Islet precursor cell (in vitro differentiated cells): ENCODE data around the gene NR2F1-AS1.
A peak's percentile ranks its signal among the peaks of the same experiment; 100 is the strongest.
"Not testable (repeated sequence)": the region's sequence is repeated elsewhere in the genome, so short reads cannot be mapped to it uniquely, and the experiment has no call there.

Source experiments
- DNase-seq: peaks from one replicate; pipeline ENCODE4 v3.0.0-alpha.2; 2018

Gene NR2F1-AS1

GRCh38 chr5:93423300-93423699, 157.7 kb downstream of the NR2F1-AS1 start:
- no peak for DNase-seq

DNA sequence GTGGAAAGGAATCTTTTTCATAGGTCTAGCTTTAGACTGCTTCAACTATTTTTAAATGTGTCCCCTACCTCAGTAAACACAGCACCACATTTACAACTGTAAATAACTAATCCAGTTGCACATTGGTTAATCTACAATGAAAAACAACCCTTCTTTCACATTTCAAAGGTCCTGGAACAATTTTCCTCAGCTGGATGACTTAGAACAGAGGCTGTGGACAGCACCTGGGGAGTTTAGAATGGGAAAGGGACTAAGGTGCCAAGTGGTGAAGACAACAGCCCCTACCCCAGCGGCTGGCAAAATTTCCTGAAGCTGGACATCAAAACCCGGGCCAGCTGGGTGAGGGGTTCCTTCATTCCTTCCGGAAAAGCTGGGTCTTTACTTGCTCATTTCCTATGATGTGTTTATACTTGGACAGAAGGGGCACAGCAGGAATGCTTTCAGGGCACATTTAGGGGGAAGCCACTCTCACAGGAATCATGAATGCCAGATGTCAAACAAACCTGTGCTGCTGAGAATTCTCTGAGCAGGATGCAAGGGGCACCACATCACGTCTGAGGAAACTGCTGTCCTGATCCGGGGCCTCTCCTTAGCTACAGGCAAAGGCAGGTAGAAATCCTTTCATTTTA, 158.3 kb downstream of the NR2F1-AS1 start:
- no peak for DNase-seq

DNA sequence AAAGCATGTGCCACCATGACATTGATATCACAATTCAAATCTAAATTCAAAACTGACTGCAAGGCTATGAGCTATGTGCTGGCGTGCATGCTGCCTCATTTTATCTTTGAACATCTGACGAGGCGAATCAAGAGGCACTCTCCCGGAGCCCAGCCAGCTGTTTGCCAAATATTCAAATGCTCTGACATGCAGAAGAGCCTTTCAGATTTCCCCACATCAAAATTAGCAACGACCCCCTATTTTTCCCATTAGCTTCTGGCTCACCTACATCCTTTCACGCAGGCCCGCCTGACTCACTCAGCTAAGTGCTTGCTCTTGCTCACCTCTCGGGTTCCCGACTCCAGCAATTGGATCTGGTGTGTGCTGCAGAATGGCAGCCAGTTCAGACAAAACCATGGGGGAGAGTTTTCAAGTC, 159.0 kb downstream of the NR2F1-AS1 start:
- peak; percentile 72 for DNase-seq

DNA sequence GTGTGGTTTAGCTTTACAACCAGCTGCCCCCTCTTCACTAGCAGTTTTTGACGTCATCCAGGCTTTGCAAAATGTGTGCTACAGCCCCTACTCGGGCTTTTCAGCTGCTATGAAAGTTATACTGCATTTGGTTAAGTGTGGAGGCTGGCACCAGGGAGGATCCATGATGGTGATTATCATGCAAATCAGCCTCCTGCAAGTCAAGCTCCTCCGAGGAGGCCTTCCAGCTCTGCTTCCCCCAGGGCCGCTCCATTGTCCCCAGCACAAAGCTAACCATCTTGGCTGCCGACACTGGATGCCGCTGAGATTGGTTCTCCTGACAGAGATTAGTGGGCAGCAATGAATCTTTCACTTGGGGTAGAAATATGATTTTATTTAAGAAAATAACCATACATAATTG, 159.6 kb downstream of the NR2F1-AS1 start:
- DNase-seq, result no peak

GRCh38 chr5:93417490-93417889, 163.5 kb downstream of the NR2F1-AS1 start:
- no peak for DNase-seq

GRCh38 chr5:93415819-93416218, 165.2 kb downstream of the NR2F1-AS1 start:
- no peak for DNase-seq

GRCh38 chr5:93411716-93412115, 169.3 kb downstream of the NR2F1-AS1 start:
- no peak for DNase-seq

- no peak for DNase-seq
These were observed 171.3 kb downstream of the NR2F1-AS1 start for GRCh38 chr5:93409691-93410090.

DNA sequence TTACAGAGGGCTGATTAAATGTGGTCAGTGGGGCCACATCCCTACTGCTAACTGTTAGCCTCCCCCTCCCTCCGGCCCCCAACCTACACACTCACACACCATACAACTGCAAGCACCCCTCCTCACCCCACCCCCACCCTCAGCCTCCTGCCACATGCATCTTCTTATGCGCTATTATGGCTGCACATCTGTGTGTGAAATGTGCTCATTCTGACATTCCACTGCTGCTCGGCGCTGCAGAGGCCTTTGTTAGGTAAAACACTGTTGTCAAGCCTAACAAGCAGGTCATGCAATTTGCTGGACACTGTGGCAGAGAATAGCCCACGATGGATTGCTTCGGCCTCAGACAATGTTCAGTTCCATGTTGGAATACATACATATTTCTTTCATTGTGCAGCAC, 173.6 kb downstream of the NR2F1-AS1 start:
- DNase-seq, result no peak

DNA sequence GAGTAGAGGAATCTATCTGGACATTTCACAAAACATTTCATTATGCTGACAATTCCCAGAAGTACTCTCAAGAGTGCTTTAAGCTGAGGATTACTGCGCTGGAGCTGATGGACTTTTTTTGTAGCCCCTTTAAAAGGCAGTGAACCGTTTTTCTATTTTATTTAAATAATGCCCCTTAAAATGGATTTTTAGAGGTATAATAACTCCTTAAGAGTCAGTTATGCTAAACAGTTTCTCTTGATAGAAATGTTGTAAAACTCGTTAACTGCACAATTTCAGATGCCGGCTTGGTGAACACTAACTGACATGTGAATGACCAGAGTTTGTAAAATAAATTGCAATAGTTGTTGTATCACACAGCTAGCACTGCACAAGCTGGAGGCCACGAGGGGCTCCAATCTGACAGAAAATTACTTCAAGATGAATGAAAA, 174.0 kb downstream of the NR2F1-AS1 start:
- no peak for DNase-seq

DNA sequence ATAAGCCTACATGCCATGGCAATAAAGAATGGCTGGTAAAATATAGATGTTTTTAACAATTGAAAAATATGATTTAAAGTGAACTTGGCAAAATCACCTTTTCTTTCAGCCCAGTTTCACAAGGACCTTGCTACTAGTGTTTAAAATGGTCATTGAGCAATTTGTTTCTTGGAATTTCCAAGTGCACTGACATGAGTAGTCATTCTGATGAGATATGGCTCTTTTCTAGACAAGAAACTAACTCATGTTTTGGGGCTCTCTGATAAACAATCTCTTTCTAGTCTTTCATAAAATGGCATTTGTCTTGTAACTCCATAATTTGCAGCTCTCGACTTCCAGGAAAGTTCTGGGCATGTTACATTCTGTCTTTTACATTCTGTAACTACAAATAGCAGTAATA, 176.8 kb downstream of the NR2F1-AS1 start:
- no peak for DNase-seq

GRCh38 chr5:93403141-93403928, 177.7 kb downstream of the NR2F1-AS1 start:
- no peak for DNase-seq

GRCh38 chr5:93402451-93402850, 178.6 kb downstream of the NR2F1-AS1 start:
- DNase-seq, result no peak

GRCh38 chr5:93401634-93402213, 179.3 kb downstream of the NR2F1-AS1 start:
- no peak for DNase-seq

DNA sequence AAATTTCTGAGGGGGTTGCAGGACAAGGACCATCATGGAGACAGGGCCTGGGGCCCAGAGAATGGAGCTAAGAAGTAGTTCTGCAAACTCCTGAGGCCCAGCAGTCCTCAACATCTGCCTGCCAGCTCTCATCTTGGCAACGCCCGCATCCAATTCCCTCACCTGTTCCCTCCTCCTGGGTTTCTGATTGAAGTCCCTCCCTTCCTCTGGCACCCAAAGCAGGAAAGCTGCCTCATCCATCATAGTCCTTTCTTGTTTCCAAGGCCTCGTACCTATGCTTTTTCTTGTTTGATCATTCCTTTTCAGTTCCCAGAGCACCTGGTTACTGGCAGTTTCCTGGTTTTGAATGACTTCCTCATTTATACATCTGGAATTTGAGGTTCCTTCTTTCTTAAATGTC, 181.3 kb downstream of the NR2F1-AS1 start:
- DNase-seq, result no peak

- no peak for DNase-seq
These were observed 185.0 kb downstream of the NR2F1-AS1 start for GRCh38 chr5:93395971-93396379.

GRCh38 chr5:93395010-93395409, 186.0 kb downstream of the NR2F1-AS1 start:
- no peak for DNase-seq

DNA sequence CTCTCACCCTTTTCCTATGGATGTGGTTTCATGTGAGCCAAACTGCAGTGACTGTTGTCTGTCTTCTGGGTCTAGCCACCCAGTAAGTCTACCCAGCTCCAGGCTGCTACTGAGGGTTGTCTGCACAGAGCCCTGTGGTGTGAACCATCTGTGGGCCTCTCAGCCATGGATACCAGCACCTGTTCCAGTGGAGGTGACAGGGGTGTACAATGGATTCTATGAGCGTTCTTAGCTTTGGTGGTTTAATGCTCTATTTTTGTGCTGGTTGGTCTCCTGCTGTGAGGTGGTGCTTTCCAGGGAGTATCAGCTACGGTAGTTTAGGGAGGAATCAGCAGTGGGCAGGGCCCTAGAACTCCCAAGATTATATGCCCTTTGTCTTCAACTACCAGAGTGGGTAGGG, 186.7 kb downstream of the NR2F1-AS1 start:
- no peak for DNase-seq

GRCh38 chr5:93391169-93391568, 189.8 kb downstream of the NR2F1-AS1 start:
- not testable (repeated sequence) for DNase-seq

DNA sequence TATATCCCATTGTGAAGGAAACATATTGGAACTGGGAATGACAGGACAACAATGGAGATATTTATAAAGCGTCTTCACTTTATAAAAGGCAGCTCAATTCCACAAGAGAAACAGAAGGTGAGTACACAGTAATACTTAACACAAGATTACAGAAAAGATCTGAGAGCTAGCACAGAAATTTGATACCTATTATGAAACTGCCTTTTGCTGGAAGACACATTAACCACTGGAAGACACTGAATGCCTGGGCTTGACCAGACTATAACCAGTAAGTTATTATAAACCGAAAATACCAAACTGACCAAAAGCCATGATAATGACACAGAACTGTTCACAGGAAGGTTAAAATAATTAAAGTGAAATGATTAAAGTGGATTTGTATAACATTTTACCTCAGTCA, 195.4 kb downstream of the NR2F1-AS1 start:
- DNase-seq, result no peak

- no peak for DNase-seq
These were observed 196.0 kb downstream of the NR2F1-AS1 start for GRCh38 chr5:93384995-93385394.

GRCh38 chr5:93384026-93384425, 197.0 kb downstream of the NR2F1-AS1 start:
- DNase-seq, result no peak

- DNase-seq, result no peak
These were observed 198.7 kb downstream of the NR2F1-AS1 start for GRCh38 chr5:93382188-93382825.

DNA sequence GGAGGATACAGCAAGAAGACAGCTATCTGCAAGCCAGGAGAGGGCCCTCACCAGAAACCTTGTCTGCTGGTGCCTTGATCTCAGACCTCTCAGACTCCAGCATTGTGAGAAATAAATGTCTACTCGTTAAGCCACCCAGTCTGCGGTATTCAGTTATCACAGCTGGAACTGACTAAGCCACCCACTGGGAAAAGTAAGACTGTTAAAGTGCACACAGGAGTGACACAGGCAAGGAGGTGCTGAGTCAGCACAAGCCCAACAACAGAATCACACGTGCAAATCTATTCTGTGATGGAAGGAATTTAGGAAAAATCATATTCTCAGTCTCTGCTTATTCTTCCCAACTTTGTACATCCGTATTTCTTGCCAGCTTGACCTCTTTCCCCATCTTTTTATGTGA, 200.0 kb downstream of the NR2F1-AS1 start:
- DNase-seq, result no peak
